GM12874 (cell line): ENCODE data around the gene ERC1.

Experiments
- TF ChIP-seq, protein P1 (sequence below): IDR thresholded peaks from 2 replicates; pipeline ENCODE4 v1.5.1; 2011; ENCODE audit warnings: low read depth, mild to moderate bottlenecking, control low read depth, low read length, moderate library complexity; ENCODE audit not compliant: insufficient read depth

Gene ERC1

DNA sequence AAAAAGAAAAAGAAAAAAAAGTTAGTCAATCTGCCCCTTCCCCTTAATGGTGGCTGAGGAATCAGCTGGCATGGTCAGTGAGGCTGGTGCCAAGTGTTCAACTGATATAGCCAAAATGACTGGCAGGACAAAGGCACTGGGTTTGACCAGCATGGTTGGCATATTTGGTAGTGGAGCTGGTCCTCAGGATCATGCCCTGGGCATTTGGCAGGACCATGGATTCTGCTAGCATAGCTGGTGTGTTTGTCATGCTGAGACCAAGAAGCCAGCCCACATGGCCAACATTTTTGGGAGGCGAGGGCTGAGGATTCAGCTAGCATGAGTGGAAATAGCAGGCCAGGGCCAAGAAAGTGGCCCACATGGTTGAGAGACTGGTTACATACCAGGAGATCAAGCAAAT, 466.9 kb downstream of the ERC1 start:
- TF ChIP-seq, protein P1, sequence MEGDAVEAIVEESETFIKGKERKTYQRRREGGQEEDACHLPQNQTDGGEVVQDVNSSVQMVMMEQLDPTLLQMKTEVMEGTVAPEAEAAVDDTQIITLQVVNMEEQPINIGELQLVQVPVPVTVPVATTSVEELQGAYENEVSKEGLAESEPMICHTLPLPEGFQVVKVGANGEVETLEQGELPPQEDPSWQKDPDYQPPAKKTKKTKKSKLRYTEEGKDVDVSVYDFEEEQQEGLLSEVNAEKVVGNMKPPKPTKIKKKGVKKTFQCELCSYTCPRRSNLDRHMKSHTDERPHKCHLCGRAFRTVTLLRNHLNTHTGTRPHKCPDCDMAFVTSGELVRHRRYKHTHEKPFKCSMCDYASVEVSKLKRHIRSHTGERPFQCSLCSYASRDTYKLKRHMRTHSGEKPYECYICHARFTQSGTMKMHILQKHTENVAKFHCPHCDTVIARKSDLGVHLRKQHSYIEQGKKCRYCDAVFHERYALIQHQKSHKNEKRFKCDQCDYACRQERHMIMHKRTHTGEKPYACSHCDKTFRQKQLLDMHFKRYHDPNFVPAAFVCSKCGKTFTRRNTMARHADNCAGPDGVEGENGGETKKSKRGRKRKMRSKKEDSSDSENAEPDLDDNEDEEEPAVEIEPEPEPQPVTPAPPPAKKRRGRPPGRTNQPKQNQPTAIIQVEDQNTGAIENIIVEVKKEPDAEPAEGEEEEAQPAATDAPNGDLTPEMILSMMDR: no peak

DNA sequence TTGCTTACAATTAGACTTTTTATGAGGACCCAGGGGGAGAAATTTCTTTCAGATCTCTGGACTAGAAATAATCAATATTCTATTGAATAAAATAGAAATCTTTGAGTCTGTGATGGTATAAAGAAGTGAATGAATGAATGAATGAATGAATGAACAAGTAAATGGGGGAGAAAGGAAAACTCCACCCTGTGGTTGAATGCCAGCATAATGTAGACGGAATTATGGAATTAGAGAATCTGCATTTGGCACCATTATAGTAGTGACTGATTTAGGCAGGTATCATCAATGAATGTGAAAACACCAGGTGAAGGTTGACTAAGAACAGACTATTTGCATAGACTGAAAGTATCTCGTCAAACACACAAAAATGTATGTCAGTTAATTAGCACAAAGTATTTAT, 468.3 kb downstream of the ERC1 start:
- TF ChIP-seq, protein P1: no peak

DNA sequence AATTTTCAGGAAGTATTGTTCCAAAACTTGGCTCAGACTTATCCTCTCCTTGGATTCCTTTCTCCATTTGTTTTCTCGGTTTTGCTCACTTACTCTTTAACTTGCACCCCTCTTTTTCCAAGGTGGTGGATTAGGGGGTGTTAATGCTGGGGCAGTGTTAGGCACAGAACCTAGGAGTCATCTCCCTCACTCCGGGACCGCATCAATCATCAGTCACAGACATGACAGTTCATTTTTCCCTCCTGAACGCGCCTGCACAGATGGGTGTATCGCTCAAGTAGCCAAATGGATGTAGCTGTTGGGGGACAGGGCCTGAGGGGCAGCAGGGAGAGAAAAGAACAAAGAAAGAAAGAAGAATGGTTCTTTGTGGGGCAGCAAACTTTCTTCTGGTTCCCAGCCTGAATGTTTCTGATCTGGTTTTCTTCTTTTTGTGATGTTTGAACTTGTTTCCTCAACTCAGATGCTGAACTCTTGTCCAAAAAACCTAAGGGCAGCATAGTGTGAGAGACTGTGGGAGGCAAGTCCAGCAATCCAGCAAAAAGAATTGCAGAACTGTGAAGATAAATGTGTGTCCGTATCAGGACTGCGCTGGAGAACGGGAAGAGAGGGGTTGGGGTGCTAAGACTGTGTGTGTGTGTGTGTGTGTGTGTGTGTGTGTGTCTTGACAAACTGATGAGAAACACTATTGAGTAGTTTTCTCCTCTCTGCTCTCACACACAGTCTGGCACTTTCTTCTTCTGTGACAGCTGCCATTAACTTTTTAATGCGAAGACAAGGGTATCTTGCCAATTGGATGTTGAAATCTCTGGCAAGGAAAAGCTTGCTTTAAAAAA, 472.3 kb downstream of the ERC1 start:
- TF ChIP-seq, protein P1: no peak

DNA sequence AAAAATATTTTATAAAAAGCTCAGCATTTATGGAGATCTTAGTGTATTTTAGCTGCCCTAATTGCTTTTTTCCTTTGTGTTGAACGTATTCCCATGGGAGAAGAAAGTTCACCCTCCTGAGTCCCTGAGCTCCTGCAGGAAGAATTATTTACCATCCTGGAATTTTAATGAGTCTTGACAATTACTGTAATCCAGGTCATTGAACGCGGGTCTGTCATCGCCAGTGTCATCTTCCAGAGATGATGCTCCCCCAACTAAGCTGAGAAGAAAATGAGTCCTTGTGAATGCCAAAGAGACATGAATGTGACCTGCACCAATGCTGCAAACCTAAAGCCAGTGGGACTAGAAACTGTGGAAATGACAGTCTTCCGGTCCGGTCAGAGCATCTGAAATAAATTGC, 473.9 kb downstream of the ERC1 start:
- TF ChIP-seq, protein P1: no peak

DNA sequence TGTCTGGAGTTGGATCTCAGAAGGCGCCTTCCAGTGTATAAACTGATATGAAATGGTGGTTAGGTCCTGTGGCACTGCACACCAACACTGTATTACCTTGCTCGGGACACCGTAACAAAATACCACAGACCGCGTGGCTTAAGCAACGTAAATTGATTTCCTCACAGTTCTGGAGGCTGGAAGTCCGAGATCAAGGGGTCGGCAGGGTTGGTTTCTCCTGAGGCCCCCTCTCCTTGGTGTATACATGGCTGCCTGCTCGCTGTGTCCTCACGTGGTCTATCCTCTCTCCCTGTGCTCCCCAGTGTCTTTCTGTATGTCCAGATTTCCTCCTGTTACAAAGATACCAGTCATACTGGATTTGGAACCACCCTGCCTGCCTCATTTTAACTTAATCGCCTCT, 475.0 kb downstream of the ERC1 start:
- TF ChIP-seq, protein P1: no peak

DNA sequence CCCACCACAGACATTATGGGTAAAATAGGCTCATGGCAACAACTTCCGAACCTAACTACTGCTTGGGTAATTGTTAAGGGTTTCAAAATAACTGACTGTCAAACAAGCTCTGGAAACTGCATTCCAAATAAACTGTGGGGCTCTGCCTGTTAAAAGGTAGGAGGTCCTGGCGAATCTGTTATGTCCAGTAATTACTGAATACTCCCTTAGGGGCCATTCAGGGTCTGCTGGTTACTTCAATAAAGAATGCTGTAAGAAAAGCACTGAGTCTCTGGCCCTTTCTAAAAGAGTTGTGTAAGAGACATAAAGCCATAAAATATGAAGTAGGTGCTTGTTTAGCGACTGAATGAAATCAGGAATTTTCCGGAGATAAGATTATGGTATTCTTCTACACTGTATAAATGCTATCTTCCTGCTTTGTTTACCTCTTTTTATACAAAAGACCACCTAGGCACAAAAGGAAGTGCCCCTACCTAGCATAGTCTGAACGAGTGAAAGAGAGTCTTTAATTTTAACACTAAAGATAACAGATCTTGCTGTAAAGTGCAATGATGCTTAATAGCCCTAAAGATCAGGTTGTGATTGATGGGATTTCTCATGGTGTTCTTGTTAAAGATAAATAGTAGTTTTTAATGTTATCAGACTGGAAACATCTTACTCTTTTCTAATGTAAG, 475.6 kb downstream of the ERC1 start:
- TF ChIP-seq, protein P1: no peak

DNA sequence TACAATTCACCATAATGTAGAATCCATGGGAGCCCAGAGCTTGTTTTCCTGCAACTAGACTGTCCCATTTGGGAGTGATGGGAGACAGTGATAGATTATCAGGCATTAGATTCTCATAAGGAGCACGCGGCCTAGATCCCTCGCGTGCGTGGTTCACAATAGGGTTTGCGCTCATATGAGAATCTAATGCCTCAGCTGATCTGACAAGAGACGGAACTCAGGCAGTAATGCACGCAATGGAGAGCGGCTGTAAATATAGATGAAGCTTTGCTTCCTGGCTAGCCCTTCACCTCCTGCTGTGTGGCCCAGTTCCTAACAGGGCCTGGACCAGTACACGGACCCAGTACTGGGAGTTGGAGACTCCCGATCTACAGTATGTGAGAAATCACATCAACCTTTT, 476.7 kb downstream of the ERC1 start:
- TF ChIP-seq, protein P1: no peak
